Skeletal muscle satellite cell (primary cell): ENCODE measurements around the gene PRRG2.

Experiments
- H3K27me3 ChIP-seq: 2 replicates; pipeline ENCODE4 v1.7.0; 2013; ENCODE audit warnings: low read length; ENCODE audit not compliant: control insufficient read depth, insufficient read depth
- H3K36me3 ChIP-seq: 2 replicates; pipeline ENCODE4 v1.7.0; 2013; ENCODE audit warnings: mild to moderate bottlenecking, control low read depth, low read length; ENCODE audit not compliant: insufficient read depth
- H3K4me1 ChIP-seq: 2 replicates; pipeline ENCODE4 v1.7.0; 2013; ENCODE audit warnings: low read length; ENCODE audit not compliant: control insufficient read depth, insufficient read depth
- H3K4me2 ChIP-seq: 2 replicates; pipeline ENCODE4 v1.7.0; 2013; ENCODE audit warnings: mild to moderate bottlenecking, low read length
- H3K4me3 ChIP-seq: 2 replicates; pipeline ENCODE4 v1.7.0; 2013; ENCODE audit warnings: low read length
- H3K9ac ChIP-seq: 2 replicates; pipeline ENCODE4 v1.7.0; 2013; ENCODE audit warnings: mild to moderate bottlenecking, low read depth, low read length, moderate library complexity
- H3K9me3 ChIP-seq: replicated peaks from 2 replicates; pipeline ENCODE4 v1.7.0; 2013; ENCODE audit warnings: mild to moderate bottlenecking, control low read depth, low read length

The PRRG2 gene

GRCh38 chr19:49597703-49597974 lies 16.5 kb downstream of the PRRG2 start:
- no peaks in the 10 kb centered on the region for H3K9me3 ChIP-seq
- no peak overlapping the region for H3K4me2 ChIP-seq
- peaks cover 62% of the 10 kb centered on the region for H3K36me3 ChIP-seq
- H3K27me3 ChIP-seq: no peaks in the 10 kb centered on the region
- no peak overlapping the region for H3K9ac ChIP-seq
- no peak overlapping the region for H3K4me3 ChIP-seq
- peaks cover 14% of the 10 kb centered on the region for H3K4me1 ChIP-seq

GRCh38 chr19:49599378-49600295 lies 18.5 kb downstream of the PRRG2 start:
- H3K9ac ChIP-seq: no peak overlapping the region

GRCh38 chr19:49601482-49602038 lies 20.4 kb downstream of the PRRG2 start:
- peaks cover 68% of the 10 kb centered on the region for H3K36me3 ChIP-seq
- H3K27me3 ChIP-seq: no peaks in the 10 kb centered on the region
- no peaks in the 10 kb centered on the region for H3K9me3 ChIP-seq
- H3K4me2 ChIP-seq: no peak overlapping the region
- H3K9ac ChIP-seq: no peak overlapping the region
- no peaks in the 10 kb centered on the region for H3K4me1 ChIP-seq
- no peak overlapping the region for H3K4me3 ChIP-seq

More at GRCh38 chr19:49599378-49600295, 18.5 kb downstream of the PRRG2 start:
- Histone ChIP-seq H3K4me1 (no peaks in the 10 kb centered on the region), H3K9me3 (no peaks in the 10 kb centered on the region), H3K36me3 (peaks cover 67% of the 10 kb centered on the region), H3K4me3 (no peak overlapping the region), H3K4me2 (no peak overlapping the region), H3K27me3 (no peaks in the 10 kb centered on the region)

- H3K9ac ChIP-seq: no peak overlapping the region
- H3K27me3 ChIP-seq: no peaks in the 10 kb centered on the region
- peaks cover 59% of the 10 kb centered on the region for H3K36me3 ChIP-seq
- H3K4me3 ChIP-seq: no peak overlapping the region
- no peaks in the 10 kb centered on the region for H3K4me1 ChIP-seq
- no peak overlapping the region for H3K4me2 ChIP-seq
- no peaks in the 10 kb centered on the region for H3K9me3 ChIP-seq
These were observed 21.7 kb downstream of the PRRG2 start for GRCh38 chr19:49602806-49603205.

- no peak overlapping the region for H3K4me3 ChIP-seq
- H3K4me2 ChIP-seq: no peak overlapping the region
- no peak overlapping the region for H3K9ac ChIP-seq
- no peaks in the 10 kb centered on the region for H3K9me3 ChIP-seq
- peaks cover 51% of the 10 kb centered on the region for H3K36me3 ChIP-seq
- no peaks in the 10 kb centered on the region for H3K27me3 ChIP-seq
- no peaks in the 10 kb centered on the region for H3K4me1 ChIP-seq
These were observed 24.5 kb downstream of the PRRG2 start for GRCh38 chr19:49605605-49606004.

GRCh38 chr19:49609499-49610092 lies 28.5 kb downstream of the PRRG2 start:
- no peak overlapping the region for H3K4me3 ChIP-seq
- no peaks in the 10 kb centered on the region for H3K27me3 ChIP-seq
- no peak overlapping the region for H3K9ac ChIP-seq
- no peaks in the 10 kb centered on the region for H3K9me3 ChIP-seq
- H3K4me2 ChIP-seq: no peak overlapping the region
- peaks cover 26% of the 10 kb centered on the region for H3K4me1 ChIP-seq
- peaks cover 23% of the 10 kb centered on the region for H3K36me3 ChIP-seq

GRCh38 chr19:49613374-49613773 lies 32.3 kb downstream of the PRRG2 start:
- Histone ChIP-seq H3K4me1 (peaks cover 30% of the 10 kb centered on the region), H3K36me3 (peaks cover 43% of the 10 kb centered on the region), H3K4me3 (peak overlapping the region; percentile 0), H3K27me3 (no peaks in the 10 kb centered on the region), H3K9ac (peak overlapping the region; percentile 20), H3K4me2 (peak overlapping the region; percentile 34), H3K9me3 (no peaks in the 10 kb centered on the region)

GRCh38 chr19:49614096-49614833 lies 33.1 kb downstream of the PRRG2 start:
- H3K9ac ChIP-seq: peak overlapping the region; percentile 62
- peak overlapping the region; percentile 60 for H3K4me2 ChIP-seq
- peaks cover 40% of the 10 kb centered on the region for H3K36me3 ChIP-seq
- no peaks in the 10 kb centered on the region for H3K9me3 ChIP-seq
- peak overlapping the region; percentile 38 for H3K4me3 ChIP-seq
- H3K4me1 ChIP-seq: peaks cover 30% of the 10 kb centered on the region
- H3K27me3 ChIP-seq: no peaks in the 10 kb centered on the region

GRCh38 chr19:49615861-49616260 lies 34.7 kb downstream of the PRRG2 start:
- Histone ChIP-seq H3K27me3 (no peaks in the 10 kb centered on the region), H3K36me3 (peaks cover 41% of the 10 kb centered on the region), H3K4me1 (peaks cover 30% of the 10 kb centered on the region), H3K4me3 (no peak overlapping the region), H3K4me2 (no peak overlapping the region), H3K9me3 (no peaks in the 10 kb centered on the region), H3K9ac (no peak overlapping the region)

GRCh38 chr19:49616532-49616931 lies 35.4 kb downstream of the PRRG2 start:
- Histone ChIP-seq H3K9me3 (no peaks in the 10 kb centered on the region), H3K4me2 (no peak overlapping the region), H3K27me3 (no peaks in the 10 kb centered on the region), H3K9ac (no peak overlapping the region), H3K36me3 (peaks cover 44% of the 10 kb centered on the region), H3K4me3 (no peak overlapping the region), H3K4me1 (peaks cover 30% of the 10 kb centered on the region)

GRCh38 chr19:49616945-49617344 lies 35.8 kb downstream of the PRRG2 start:
- Histone ChIP-seq H3K9ac (no peak overlapping the region), H3K4me2 (no peak overlapping the region), H3K4me1 (peaks cover 29% of the 10 kb centered on the region), H3K9me3 (no peaks in the 10 kb centered on the region), H3K36me3 (peaks cover 48% of the 10 kb centered on the region), H3K27me3 (no peaks in the 10 kb centered on the region), H3K4me3 (no peak overlapping the region)
